Body of pancreas (tissue), 4 donors: ENCODE measurements around the gene NIT1.

Source experiments
- CTCF ChIP-seq, 7 experiments: fragments of 450-650 bp in 4 of 7; fragments of 200-600 bp in 3 of 7; sonication (generic) in 3 of 7; IDR thresholded peaks; one replicate each; pipeline ENCODE4 v1.5.1; 2016 to 2019; ENCODE audit warnings: antibody characterized with exemption in 7 of 7
- POLR2A ChIP-seq, 3 donors: fragments of 450-650 bp; IDR thresholded peaks; one replicate each; pipeline ENCODE4 v1.6.1; 2016; ENCODE audit warnings: antibody characterized with exemption in 3 of 3, mild to moderate bottlenecking in 2 of 3

GRCh38 chr1:161070761-161071160 lies 47.1 kb upstream of the NIT1 start:
- TF ChIP-seq CTCF (IDR thresholded peaks at IDR 0.05) (no peak), POLR2A (IDR thresholded peaks at IDR 0.05) (no peak)
